Stimulated activated CD4-positive, alpha-beta T cell treated with anti-CD3 and anti-CD28 coated beads, Interleukin-1b, Interleukin-23, amount 100 ng/mL, for 24 hours (primary cell): Measurements from ENCODE around the gene RAP1GAP.

Experiments
- DNase-seq, 4 experiments: peaks; one replicate each; pipeline ENCODE4 v3.0.0-alpha.2; 2020; ENCODE audit warnings: low read depth in 4 of 4, low spot score in 1 of 4

RAP1GAP gene

DNA sequence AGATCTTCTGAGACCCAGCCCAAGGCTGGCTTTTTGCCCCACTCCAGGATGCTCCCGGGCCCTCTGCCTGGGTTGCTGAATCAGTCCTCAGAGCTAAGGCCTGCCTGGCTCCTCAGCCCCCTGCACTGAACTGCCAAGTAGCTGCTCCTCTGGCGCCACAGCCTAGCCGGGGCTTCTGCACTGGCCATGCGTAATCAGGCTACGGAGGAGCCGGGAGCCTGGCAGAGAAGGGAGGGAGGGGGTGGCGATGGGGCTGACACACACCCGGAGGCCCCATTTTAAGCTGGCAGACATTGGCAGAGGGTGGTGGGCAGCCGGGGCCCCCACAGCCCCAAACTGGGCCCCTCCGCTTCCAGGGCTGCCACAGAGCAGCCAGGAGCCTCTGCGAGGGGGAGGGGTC lies 121.3 kb downstream of the RAP1GAP start:
- DNase-seq: no peak
